ENCODE data around the gene SH2D4B.

DNA sequence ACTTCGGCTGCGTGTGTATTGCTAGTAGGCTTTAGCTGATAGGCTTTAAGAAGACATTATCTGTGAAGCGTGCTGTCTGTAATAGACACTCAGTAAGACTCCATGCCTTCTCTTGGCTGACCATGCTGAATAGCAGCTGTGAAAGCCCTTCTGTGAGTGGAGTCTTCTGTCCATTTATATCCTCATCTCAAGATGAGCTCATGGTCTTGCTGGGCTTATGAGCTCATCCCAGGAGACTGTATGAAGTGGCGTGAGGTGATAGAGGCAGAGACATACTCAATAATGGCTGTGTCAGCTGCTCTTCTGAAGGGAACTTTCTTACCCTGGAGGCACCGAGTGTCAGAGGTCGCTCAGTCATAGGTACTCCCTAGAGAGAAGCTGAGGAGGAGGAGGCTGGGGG lies 111.5 kb downstream of the SH2D4B start:
- TF ChIP-seq, protein P1, sequence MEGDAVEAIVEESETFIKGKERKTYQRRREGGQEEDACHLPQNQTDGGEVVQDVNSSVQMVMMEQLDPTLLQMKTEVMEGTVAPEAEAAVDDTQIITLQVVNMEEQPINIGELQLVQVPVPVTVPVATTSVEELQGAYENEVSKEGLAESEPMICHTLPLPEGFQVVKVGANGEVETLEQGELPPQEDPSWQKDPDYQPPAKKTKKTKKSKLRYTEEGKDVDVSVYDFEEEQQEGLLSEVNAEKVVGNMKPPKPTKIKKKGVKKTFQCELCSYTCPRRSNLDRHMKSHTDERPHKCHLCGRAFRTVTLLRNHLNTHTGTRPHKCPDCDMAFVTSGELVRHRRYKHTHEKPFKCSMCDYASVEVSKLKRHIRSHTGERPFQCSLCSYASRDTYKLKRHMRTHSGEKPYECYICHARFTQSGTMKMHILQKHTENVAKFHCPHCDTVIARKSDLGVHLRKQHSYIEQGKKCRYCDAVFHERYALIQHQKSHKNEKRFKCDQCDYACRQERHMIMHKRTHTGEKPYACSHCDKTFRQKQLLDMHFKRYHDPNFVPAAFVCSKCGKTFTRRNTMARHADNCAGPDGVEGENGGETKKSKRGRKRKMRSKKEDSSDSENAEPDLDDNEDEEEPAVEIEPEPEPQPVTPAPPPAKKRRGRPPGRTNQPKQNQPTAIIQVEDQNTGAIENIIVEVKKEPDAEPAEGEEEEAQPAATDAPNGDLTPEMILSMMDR (IDR thresholded peaks at IDR 0.05) = no peak
- TF ChIP-seq POLR2AphosphoS5 (IDR thresholded peaks at IDR 0.05) (no peak), POLR2A (IDR thresholded peaks at IDR 0.05) (no peak)

Data from breast epithelium (tissue), 3 donors.